ENCODE measurements around the gene PROC.

DNA sequence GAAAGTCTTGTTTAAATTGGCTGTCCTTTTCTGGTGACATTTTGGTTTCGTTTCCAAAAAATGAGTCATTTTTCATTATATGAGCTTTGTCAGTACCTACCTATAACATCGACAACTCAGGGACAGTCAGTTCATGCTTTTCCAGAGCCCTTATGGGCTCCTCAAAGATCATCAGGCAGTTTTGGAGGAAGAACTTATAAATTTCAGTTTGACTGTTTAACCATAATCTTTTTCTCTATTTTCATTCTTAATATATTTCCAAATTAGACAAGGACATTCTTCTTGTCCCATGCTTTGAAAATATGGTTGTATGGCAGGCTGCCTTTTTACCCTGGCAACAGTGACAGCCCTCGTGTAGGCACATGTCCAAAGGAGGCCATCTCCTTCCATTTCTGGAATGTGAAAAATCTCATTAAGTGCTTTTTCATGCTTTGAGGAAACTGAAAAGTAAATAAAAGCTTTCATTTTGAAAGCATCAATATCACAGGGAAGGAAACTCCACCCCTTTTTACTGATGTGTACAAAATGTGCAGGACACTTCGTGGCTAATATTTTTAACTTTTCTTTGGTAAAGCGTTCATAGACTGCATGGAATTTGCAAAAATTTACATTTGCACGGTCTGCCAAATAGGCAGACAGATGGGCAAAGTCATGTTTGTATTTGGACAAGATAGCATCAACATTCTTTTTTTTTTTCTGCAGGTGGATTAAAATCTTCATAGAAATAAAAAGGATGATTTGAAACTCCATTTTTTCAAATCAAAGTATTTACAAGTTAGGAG lies 7.2 kb upstream of the PROC start:
- TF ChIP-seq, protein P1, sequence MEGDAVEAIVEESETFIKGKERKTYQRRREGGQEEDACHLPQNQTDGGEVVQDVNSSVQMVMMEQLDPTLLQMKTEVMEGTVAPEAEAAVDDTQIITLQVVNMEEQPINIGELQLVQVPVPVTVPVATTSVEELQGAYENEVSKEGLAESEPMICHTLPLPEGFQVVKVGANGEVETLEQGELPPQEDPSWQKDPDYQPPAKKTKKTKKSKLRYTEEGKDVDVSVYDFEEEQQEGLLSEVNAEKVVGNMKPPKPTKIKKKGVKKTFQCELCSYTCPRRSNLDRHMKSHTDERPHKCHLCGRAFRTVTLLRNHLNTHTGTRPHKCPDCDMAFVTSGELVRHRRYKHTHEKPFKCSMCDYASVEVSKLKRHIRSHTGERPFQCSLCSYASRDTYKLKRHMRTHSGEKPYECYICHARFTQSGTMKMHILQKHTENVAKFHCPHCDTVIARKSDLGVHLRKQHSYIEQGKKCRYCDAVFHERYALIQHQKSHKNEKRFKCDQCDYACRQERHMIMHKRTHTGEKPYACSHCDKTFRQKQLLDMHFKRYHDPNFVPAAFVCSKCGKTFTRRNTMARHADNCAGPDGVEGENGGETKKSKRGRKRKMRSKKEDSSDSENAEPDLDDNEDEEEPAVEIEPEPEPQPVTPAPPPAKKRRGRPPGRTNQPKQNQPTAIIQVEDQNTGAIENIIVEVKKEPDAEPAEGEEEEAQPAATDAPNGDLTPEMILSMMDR (IDR thresholded peaks at IDR 0.05): no peak
- TF ChIP-seq POLR2A (IDR thresholded peaks at IDR 0.05): no peak
